Stimulated activated naive CD4-positive, alpha-beta T cell treated with Interleukin-2 at 50 U/mL for 16 hours (primary cell): ENCODE measurements around the gene SLX4.

ENCODE experiments used
- DNase-seq: peaks from one replicate; lab custom pipeline; 2025; lab: John Stamatoyannopoulos, UW

SLX4 gene

GRCh38 chr16:3601614-3602319, 9.6 kb downstream of the SLX4 start:
- DNase-seq = no peak

- DNase-seq = no peak
These were observed 11.5 kb downstream of the SLX4 start for GRCh38 chr16:3599922-3600321.

DNA sequence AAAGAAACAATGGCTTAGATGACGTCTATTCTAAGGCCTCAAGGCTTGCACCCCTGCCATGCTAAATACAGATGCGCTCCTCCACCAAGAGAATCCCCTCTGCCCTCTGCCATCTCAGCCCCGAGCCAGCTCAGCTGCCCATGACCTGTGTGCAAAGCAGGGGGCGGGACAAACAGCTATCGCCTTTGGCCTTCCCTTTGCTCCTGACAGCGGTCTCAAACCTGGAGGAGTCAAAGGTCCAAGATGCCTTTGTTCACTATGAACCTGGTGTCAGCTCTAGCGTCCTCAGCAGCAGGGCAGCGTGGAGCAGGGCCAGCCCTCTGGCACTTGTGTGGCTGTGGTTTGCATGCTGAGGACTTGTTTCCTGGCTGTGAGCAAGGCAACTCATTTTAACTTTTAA, 12.3 kb downstream of the SLX4 start:
- DNase-seq = no peak

- no peak for DNase-seq
These were observed 13.2 kb downstream of the SLX4 start for GRCh38 chr16:3598236-3598635.

GRCh38 chr16:3597676-3598075, 13.7 kb downstream of the SLX4 start:
- no peak for DNase-seq

DNA sequence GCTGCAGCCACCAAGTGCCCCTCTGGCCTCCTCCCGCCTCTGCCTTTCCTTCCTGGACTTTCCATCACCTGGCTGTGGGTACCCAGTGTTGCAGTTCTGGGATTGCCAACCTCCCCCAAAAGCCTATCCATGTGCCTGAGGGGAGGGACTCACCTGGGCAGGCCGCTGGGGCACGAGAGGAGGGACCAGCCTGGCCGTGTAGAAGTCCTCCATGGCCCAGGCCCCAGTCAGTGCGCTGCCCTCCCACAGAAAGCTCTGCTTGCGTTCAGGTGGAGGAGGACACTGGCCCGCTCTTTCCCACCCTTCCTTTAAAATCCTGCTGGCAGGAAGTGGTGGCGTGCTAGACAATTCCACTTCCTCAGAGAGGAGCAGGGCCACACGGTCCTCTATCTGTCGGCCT, 14.2 kb downstream of the SLX4 start:
- no peak for DNase-seq

DNA sequence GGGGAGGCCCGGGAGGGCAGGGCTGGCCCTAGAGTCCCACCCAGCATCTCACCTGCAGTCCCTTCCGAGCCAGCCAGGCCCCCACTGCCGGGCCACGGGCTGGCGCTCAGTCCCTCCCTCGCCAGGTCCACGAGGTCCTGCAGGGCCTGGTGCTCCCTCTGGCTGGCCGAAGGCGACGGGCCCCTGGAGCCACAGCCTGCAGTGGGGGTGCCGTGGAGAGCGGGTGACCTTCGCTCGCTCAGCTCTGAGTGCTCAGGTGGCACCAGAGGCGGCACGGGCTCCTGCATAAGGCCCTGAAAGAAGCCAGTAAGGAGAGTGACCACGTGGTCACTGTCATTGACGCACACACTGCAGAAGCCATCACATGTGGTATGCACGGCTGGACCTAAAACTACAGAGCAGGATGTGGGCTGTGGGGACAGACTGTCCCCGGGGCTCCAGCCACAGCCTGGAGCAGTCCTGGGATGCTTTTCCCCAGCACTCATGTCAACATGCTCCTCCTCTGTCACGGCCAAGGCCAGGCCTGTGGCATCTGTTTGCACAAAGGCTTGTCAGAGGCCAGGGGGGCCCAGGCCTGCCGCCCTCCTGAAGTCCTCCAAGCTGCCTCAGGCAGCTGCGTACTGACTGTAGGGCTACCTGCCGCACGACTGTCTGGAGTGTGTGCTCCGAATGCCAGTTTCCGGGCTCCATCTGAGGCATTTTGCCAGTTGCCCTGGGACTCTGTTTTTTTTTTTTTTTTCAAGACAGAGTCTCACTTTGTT, 15.1 kb downstream of the SLX4 start:
- no peak for DNase-seq

DNA sequence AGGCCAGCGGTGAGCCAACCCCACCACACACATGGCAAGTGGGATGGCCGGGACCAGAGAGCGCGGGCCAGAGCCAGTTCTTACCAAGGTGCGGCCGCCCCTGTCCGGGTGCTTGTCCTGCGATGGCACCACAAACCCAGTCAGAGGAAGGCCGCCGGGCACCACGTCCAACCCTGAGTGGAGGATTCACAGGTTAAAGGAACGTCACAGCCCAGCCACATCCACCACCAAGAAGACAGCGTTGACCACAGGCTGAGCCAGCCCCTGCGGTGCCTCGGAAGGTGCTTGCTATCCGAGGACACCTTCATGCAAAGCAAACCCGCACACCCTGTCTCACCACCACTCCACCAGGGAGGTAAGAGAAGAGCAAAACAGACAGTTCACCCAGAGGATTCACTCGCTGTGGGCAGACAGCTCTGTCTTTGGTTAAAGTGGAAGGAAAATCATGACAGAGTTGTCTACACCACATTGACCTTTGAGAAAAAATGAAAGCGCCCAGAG, 15.8 kb downstream of the SLX4 start:
- DNase-seq = no peak

- no peak for DNase-seq
These were observed 16.3 kb downstream of the SLX4 start for GRCh38 chr16:3595110-3595486.

DNA sequence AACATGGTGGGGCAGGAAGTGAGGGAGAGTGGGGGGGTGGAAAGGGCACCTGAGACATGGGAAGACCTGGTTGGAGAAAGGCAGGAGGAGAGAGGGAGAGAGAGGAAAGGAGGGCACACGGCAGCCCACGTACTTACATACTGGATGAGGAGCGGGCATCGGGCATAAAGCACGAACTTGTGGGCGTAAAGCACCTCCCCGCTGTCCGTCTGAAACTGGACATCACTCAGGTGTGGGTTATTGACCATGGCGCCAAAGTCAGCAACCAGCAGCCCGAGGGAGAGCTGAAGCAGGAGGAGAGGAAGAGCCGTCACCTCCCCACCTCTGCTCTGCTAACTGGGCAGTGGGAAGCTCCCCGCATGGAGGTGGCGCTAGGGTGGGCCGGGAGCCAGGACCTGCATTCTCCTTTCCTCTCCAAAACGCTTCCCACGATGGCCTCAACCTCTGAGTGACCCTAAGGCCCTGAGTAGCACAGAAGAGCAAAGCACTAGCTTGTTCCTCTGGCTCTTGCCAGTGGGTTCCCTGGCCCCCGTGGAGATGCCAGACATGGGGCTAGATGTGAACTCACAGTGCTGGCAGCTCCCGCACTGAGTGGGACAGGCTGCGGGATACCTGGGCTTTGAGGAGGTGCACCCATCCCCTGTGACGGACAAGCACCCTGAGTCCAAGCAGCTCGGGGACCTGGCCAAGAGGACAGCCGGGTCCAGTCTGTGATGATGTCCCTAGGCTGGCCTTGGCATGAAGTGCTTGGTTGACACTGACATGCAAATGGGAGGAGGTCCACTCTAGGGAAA, 16.9 kb downstream of the SLX4 start:
- no peak for DNase-seq

DNA sequence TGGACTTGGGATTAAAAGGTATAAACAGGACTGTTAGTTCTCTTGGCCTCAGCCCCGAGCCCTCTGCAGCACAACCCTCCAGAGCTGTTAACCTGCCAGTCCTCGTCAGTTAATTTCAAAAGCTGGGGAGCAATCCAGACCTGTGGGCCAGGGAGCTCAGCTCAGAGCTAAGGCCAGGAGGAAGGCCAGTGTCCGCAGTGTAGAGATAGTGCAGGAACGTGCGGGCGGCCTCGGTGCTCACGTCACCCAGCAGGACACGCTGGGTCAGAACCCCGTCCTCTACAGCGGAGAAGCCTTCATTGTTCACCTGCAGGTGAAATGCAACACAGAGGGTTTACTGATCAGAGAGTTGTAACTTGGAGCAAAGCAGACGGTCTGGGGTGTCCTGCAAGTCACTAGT, 18.8 kb downstream of the SLX4 start:
- DNase-seq = no peak

- DNase-seq = no peak
These were observed 19.4 kb downstream of the SLX4 start for GRCh38 chr16:3591991-3592390.

GRCh38 chr16:3591436-3591803, 20.0 kb downstream of the SLX4 start:
- no peak for DNase-seq

DNA sequence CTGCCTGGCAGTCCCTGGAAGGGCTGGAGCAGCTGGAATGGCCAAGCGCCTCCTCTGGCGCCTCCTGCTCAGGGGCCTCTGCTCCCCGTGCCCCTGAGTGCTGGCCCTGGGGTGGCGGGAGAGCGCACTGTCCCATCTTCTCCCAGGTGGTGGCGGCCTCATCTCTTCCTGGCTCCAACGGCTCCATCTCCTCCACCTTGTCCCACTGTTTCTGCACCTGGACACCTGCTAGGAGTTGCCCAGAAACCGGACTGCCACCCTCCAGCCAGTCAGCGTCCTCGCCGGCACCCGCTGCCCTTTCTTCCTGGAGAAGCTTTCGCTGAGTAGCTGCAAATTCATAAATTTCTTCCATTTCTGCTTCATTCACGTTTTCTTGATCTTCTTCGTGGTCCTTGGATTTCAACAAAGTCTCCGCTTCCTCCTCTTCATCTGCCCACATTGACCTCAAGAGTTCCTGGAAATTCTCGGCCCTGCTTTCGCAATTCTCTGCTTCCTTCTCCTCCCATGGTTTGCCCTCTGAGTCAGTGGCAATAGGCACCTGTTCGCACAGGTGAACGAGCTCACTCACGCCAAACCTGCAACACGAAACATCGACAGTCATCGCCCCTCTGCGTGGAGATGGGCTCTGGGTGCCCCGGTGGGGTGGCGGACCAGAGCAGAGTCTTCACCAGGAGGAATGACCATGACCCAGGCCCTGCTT, 20.5 kb downstream of the SLX4 start:
- no peak for DNase-seq

DNA sequence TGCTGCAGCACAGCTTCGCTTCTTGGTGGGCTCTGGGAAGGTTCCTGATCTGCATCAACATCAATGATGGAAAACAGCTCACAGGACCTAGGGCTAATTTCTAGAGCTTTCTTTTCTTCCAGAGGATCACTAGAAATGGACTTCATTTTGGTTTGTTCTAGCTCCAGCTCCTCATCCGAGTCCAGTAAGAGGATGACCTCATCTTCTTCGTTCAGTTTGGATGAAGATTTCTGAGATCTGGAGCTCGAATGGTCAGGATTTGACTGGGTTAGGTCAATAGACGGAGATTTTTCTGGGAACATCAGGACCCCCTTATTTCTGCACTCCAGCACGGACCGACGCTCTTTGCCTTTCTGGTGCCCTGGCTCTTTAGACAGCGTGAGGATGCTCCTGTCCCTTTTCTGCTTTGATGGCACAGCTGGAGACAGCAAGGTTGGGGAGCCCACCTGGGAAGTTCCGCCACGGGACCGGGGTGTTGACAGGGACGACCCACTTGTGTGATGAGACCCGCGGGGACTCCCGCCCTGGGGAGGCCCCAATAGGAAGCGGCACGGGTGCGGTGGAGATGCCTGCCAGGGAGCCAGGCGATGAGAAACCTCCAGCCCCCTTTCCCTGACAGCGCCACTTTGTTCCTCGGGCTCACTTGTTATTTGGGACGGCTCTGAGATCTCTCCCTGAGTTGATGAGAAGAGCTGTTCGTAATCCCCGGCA, 21.3 kb downstream of the SLX4 start:
- DNase-seq = no peak

DNA sequence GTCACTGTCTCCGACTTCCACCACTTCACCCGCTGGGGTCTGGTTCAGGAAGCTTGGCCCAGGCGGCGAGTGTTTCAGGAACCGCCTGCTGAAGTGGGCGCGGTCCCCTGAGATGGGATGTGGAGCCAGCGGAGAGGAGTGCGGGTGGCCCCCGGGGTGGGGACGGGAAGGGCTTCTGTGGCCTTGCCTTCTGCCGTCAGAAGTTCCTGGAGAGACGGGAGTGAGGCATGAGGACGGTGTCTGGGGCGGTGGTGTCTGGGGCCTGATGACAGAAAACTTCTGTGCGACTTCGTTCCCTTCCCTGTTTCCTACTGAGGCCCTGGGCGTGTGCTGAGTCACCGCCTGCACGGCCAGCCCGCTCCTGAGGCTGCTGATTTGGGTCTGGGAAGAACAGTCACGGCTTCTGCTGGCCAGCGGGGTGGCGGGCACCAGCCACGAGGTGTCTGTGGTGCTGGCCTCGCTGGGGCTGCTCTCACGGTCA, 21.9 kb downstream of the SLX4 start:
- no peak for DNase-seq

- DNase-seq = no peak
These were observed 22.4 kb downstream of the SLX4 start for GRCh38 chr16:3589001-3589400.

DNA sequence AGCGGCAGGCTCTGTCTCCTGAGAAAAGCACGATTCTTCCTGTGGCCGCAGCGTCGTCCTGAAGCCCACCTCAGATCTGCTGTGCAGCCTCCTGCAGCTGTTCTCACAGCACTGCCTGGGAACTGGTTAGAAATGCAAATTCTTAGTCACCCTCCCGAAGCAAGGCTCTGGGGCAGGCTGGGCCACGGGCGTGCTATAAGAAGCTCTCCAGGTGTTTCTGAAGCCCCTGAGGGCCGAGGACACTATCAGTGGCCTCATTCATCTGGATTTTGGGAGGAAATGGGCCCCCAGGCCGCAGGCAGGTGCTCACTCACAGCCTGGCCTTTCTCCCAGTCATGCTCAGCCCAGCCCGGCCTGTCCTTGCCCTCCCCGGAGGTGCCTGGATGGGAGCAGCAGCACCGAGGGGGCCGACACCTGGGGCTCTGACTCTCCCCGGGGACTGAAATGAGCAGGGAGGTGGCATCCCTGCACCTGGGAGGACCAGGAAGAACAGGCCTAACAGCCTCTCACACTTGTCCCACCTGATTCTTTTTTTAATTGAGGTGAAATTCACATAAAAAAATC, 23.8 kb downstream of the SLX4 start:
- DNase-seq = no peak

DNA sequence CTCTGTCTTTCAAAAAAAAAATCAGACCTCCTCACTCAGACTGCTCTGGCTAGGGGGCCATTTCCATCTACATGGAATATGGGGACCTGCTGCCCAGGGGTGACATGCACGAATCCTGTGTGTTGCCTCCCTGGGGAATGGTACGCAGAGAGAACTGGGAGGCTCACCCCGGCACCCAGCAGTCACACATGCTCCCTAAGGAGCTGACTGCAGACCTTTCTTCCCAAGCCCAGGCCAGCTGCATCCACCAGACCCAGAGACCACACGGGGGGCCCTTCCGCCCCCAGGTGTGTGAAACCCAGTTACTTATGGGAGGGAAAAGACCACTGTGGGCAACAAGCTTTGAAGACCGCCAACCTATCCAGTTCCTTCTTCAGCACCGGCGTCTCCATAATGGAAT, 27.0 kb downstream of the SLX4 start:
- no peak for DNase-seq

- DNase-seq = no peak
These were observed 27.9 kb downstream of the SLX4 start for GRCh38 chr16:3583303-3584038.
